Loucy (cell line): Measurements from ENCODE around the gene CENPX.

Experiments
- H2AFZ ChIP-seq: fragments of 200-600 bp; sonication (generic); 2 replicates; pipeline ENCODE4 v1.6.0; 2016; ENCODE audit warnings: antibody characterized with exemption, mild to moderate bottlenecking, low read length, moderate library complexity
- H3F3A ChIP-seq: fragments of 200-600 bp; 2 replicates; pipeline ENCODE4 v1.6.0; 2016; ENCODE audit warnings: antibody characterized with exemption, low read depth, mild to moderate bottlenecking
- H3K27me3 ChIP-seq: fragments of 200-600 bp; sonication (generic); 2 replicates; pipeline ENCODE4 v1.6.1; 2014; ENCODE audit warnings: low read length, mild to moderate bottlenecking; ENCODE audit not compliant: insufficient read depth, poor library complexity, severe bottlenecking
- H3K36me3 ChIP-seq: fragments of 200-600 bp; sonication (generic); 2 replicates; pipeline ENCODE4 v1.6.1; 2016; ENCODE audit warnings: low read length; ENCODE audit not compliant: insufficient read depth
- H3K4me1 ChIP-seq: fragments of 200-600 bp; sonication (generic); 2 replicates; pipeline ENCODE4 v1.5.1; 2014; ENCODE audit warnings: low read length, mild to moderate bottlenecking; ENCODE audit not compliant: insufficient read depth, poor library complexity, severe bottlenecking
- H3K4me2 ChIP-seq: fragments of 200-600 bp; sonication (generic); 2 replicates; pipeline ENCODE4 v1.6.0; 2014; ENCODE audit warnings: antibody characterized with exemption, low read length, low read depth, mild to moderate bottlenecking; ENCODE audit not compliant: poor library complexity, severe bottlenecking
- H3K4me3 ChIP-seq: fragments of 200-600 bp; sonication (generic); 2 replicates; pipeline ENCODE4 v1.5.1; 2014; ENCODE audit warnings: low read length, mild to moderate bottlenecking, mixed read lengths; ENCODE audit not compliant: poor library complexity, severe bottlenecking
- H3K79me2 ChIP-seq: fragments of 200-600 bp; sonication (generic); 2 replicates; pipeline ENCODE4 v1.6.1; 2014; ENCODE audit warnings: low read length; ENCODE audit not compliant: insufficient read depth
- H3K9ac ChIP-seq: fragments of 200-600 bp; sonication (generic); 2 replicates; pipeline ENCODE4 v1.6.0; 2014; ENCODE audit warnings: mild to moderate bottlenecking, low read depth, low read length, moderate library complexity; ENCODE audit not compliant: poor library complexity, severe bottlenecking
- H3K9me2 ChIP-seq: fragments of 200-600 bp; sonication (generic); replicated peaks from 2 replicates; pipeline ENCODE4 v1.6.1; 2016; ENCODE audit warnings: low read depth, low read length, mixed read lengths
- H3K9me3 ChIP-seq: fragments of 200-600 bp; sonication (generic); 2 replicates; pipeline ENCODE4 v1.6.1; 2014; ENCODE audit warnings: mild to moderate bottlenecking, antibody characterized with exemption, low read length, low read depth; ENCODE audit not compliant: insufficient read depth
- H4K20me1 ChIP-seq: fragments of 200-600 bp; sonication (generic); 2 replicates; pipeline ENCODE4 v1.6.0; 2014; ENCODE audit warnings: antibody characterized with exemption, low read length, mild to moderate bottlenecking; ENCODE audit not compliant: insufficient read depth, poor library complexity, severe bottlenecking
- CTCF ChIP-seq: fragments of 200-600 bp; sonication (generic); conservative IDR thresholded peaks from 2 replicates; pipeline ENCODE4 v1.5.1; 2014; ENCODE audit warnings: mild to moderate bottlenecking, antibody characterized with exemption, low read length
- EZH2phosphoT487 ChIP-seq: fragments of 200-600 bp; IDR thresholded peaks from 2 replicates; pipeline ENCODE4 v1.6.1; 2018; ENCODE audit warnings: antibody characterized with exemption, mild to moderate bottlenecking, moderate library complexity, borderline replicate concordance

Gene CENPX

GRCh38 chr17:82022310-82022980 lies at the start of gene CENPX:
TSS of gene CENPX (minus strand) at chr17:82022878. CDS start at chr17:82022861, 17 bp downstream.
- H3F3A ChIP-seq = no peaks in the 10 kb centered on the region

GRCh38 chr17:82070611-82071010 lies 47.9 kb upstream of the CENPX start:
- no peak overlapping the region for H3K4me3 ChIP-seq
- H3K9me3 ChIP-seq = no peaks in the 10 kb centered on the region
- no peaks in the 10 kb centered on the region for H3K9me2 ChIP-seq
- H3K4me1 ChIP-seq = peaks cover 5% of the 10 kb centered on the region
- no peaks in the 10 kb centered on the region for H4K20me1 ChIP-seq
- no peaks in the 10 kb centered on the region for H3K79me2 ChIP-seq
- no peak overlapping the region for H2AFZ ChIP-seq
- no peak overlapping the region for H3K4me2 ChIP-seq
- TF ChIP-seq EZH2phosphoT487 (no peak), CTCF (no peak)
- no peak overlapping the region for H3K9ac ChIP-seq
- H3K36me3 ChIP-seq = no peaks in the 10 kb centered on the region
- no peaks in the 10 kb centered on the region for H3F3A ChIP-seq
- no peaks in the 10 kb centered on the region for H3K27me3 ChIP-seq

More at GRCh38 chr17:82022310-82022980, at the start of gene CENPX:
- Histone ChIP-seq H3K4me3 (peak within 1 kb of the TSS; percentile 92), H3K9me2 (no peaks in the 10 kb centered on the region), H3K36me3 (no peaks in the 10 kb centered on the region), H3K27me3 (no peaks in the 10 kb centered on the region), H3K4me1 (peaks cover 30% of the 10 kb centered on the region), H3K9me3 (no peaks in the 10 kb centered on the region), H3K79me2 (peaks cover 22% of the 10 kb centered on the region; the same call in 1 of the 2 replicates), H4K20me1 (peaks cover 18% of the 10 kb centered on the region), H3K9ac (peak within 1 kb of the TSS; percentile 87), H3K4me2 (peak within 1 kb of the TSS; percentile 98), H2AFZ (peak within 1 kb of the TSS; percentile 90)
- TF ChIP-seq CTCF (no peak), EZH2phosphoT487 (no peak)

- Histone ChIP-seq H3K9me2 (no peaks in the 10 kb centered on the region), H3K4me1 (peaks cover 14% of the 10 kb centered on the region), H3K79me2 (peaks cover 21% of the 10 kb centered on the region), H3K9me3 (no peaks in the 10 kb centered on the region), H3K36me3 (no peaks in the 10 kb centered on the region; the same call in 1 of the 2 replicates), H3K9ac (peak within 1 kb of the TSS; percentile 93), H3K4me3 (peak within 1 kb of the TSS; percentile 98), H3K27me3 (no peaks in the 10 kb centered on the region), H2AFZ (peak within 1 kb of the TSS; percentile 99), H4K20me1 (peaks cover 4% of the 10 kb centered on the region), H3K4me2 (peak within 1 kb of the TSS; percentile 95), H3F3A (no peaks in the 10 kb centered on the region)
- TF ChIP-seq CTCF = no peak
- TF ChIP-seq EZH2phosphoT487 = no peak
Observed at GRCh38 chr17:82065638-82066303, 43.1 kb upstream of the CENPX start, which contains the start of gene DUS1L. TSS of gene DUS1L (minus strand) at chr17:82065804. CDS start at chr17:82065059, 745 bp downstream.
